ACHN (cell line): ENCODE measurements around the gene XPNPEP3.
"Not testable (repeated sequence)": the region's sequence is repeated elsewhere in the genome, so short reads cannot be mapped to it uniquely, and the experiment has no call there.

ENCODE experiments used
- DNase-seq: peaks from one replicate; pipeline ENCODE4 v3.0.0-alpha.2; 2015
- in situ Hi-C: cut with HindIII; loops from 2 replicates; pipeline ENCODE4 v1.10.0; 2017; ENCODE audit warnings: low sequenced_read_pairs, low pct_ligation_motif_present, low pct_unique_long_range_greater_than_20kb

Gene XPNPEP3

DNA sequence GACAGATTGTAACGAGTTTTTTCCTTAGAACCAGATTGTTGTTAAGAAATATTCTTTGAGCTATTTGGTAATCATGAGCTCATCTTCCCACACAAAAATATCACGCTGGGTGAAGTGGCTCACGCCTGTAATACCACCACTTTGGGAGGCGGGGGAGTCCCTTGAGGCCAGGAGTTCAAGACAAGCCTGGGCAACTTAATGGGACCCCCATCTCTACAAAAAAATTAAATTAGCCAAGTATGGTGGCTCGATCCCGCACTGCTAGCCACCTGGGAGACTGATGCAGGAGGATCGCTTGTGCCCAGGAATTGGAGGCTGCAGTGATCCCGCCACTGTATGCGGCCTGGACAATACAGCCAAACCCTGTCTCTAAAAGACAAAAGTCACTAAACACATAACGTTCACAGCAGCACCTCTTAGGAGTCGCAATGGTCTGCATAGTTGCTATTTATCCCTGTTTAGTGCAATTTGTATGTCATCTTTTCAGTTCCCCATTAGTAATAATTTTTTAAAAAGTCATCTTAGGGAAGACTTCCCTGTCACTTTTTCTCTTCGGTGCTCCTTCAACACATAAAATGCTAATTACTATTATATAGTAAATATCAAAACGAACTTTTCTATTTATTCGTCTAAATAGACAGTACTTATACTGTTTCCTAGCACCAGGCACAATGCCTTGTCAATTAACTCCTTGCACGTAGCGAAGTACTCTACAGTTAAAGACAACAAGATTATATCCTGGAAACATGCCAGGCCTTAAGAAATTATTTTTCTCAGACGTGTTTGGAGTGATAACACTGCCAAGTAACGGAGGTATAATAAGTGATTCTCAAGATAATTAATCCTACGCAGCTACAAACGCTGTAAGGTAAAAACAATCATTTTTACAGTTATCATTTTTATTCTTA is 1.6 kb upstream of the XPNPEP3 start:
- DNase-seq: peak; percentile 14
- in situ Hi-C loops: no loop called here

DNA sequence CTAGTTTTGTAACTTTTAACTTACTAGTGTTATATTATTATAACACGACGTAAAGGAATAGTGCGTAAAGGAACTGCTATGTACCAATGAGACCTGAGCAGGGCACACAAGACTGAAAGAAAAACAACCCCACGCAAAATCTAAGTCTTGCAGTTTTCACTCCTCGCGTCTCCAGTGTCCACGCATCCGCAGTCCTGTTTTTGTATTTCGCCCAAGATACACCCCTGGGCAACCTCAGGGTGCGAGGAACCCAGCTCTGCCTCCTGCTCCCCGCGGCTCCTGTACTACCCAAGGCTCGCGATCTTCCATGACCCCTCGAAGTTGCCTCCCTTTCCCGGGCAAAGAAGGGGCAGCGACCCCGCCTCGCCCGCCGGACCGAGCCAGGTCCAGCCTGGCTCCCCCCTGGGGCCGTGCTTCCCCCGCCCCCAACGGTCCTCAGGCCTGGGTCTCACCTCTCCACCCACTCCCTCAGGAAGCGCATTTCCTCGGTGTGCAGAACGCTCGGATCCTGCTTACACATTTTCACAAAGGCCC is 902 bp upstream of the XPNPEP3 start:
- in situ Hi-C loops: no loop called here
- peak; percentile 34 for DNase-seq

DNA sequence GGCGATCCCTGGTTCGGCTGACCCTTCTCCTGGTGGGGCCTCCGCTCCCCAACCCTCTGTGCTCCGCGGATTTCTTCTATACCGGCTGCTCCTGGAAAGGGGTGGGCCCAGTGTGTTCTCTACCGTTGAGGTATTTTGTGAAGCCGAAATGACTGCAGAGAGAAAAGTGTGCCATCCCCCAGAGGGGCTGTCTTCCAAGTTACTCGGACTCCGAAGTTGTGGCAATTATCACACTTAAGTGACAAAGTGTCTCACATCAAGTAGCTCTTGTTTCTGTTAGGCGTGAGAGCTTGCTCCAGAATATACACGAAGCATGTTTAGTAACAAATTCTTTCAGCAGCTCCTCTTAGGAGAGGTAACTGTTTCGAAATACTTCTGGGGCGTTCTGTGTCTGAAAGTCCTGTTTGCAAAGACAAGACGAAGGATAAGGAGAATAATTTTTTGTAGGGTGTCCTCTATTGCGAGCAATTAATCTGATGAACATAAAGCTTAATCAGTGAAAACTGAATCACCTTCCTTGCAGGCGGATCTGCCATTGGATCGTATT is 434 bp downstream of the XPNPEP3 start:
- peak; percentile 14 for DNase-seq

GRCh38 chr22:40862013-40862412 is 5.1 kb downstream of the XPNPEP3 start, which contains the start of gene DNAJB7:
TSS of gene DNAJB7 (minus strand) at chr22:40862113. CDS start at chr22:40861994, 119 bp downstream.
- DNase-seq: no peak
- in situ Hi-C loops: no loop called here

More for the DNA sequence above, 434 bp downstream of the XPNPEP3 start:
- in situ Hi-C loops: no loop called here

DNA sequence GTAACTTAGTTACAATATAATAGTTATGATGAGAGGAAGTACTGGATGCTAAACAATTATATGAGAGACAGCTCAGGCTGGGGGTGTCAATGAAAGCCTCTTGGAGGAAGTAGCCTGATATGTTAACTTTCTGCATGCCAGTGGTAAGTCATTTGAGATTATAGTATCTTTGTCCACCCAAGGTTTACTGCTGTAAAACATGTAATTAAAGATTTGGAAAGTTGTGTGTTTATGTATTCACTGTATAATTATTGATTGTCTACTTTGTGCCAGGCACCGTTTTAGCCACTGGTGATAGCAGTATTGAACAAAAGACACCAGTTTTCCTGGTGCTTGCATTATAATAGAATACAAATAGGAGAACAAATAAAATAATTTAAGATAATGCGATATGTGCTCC is 5.6 kb downstream of the XPNPEP3 start:
- in situ Hi-C loops: no loop called here
- DNase-seq: no peak

DNA sequence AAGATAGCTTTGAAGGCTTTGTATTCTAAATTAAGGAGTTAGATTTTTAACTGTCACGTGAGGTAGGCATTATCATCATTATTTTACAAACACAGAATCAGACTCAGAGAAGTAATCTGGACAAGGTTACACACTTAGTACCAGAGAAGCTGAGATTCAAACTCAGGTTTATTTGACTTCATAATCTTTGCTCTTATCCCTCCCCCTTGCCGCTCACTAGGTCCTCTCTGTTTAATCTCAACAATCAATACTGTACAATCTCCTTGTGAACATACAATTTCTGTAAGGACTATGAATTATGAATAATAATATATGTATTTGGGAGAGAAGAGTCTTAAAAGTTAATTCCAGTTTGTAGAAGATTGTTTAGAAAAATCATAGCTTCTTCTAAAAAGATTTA is 10.2 kb downstream of the XPNPEP3 start:
- DNase-seq: no peak
- in situ Hi-C loops: no loop called here

GRCh38 chr22:40868379-40868778 is 11.4 kb downstream of the XPNPEP3 start:
- in situ Hi-C loops, DNase-seq: not testable (repeated sequence)

- DNase-seq: no peak
- in situ Hi-C loops: no loop called here
Observed at GRCh38 chr22:40874016-40874415, 17.1 kb downstream of the XPNPEP3 start.

DNA sequence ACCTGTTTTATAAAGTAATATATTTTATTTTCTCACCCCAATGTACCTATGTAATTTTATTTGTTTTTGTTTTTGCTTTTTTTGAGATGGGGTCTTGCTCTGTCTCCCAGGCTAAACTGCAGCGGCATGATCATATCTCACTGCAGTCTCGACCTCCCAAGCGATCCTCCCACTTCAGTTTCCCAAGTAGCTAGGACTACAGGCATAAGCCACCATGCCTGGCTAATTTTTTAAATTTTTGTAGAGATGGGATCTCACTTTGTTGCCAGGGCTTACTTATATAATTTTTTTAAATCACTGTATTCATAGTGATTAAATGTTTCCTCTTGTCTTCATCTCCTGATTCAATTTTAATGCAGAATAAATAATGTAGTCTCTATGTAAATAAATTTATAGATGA is 18.2 kb downstream of the XPNPEP3 start:
- DNase-seq: no peak
- in situ Hi-C loops: no loop called here

DNA sequence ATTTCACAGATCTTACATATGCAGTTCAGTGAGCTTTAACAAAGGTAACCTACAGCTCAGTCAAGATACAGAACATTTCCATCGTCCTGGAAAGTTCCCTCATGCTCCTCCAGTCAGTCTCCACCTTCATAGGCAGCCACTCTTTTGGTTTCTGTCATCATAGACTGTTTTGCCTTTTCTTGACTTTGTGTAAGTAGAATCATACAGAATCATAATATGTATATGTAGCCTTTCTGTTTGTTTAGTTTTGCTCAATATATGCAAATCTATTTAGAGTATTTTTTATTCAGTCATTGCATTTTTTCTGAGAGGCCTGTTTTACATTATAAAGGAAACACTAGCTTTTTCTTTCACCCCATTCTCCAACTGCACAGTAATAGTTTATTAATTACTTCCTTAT is 20.0 kb downstream of the XPNPEP3 start:
- in situ Hi-C loops: no loop called here
- no peak for DNase-seq

GRCh38 chr22:40877488-40877887 is 20.5 kb downstream of the XPNPEP3 start:
- no peak for DNase-seq
- in situ Hi-C loops: no loop called here

- DNase-seq: no peak
- in situ Hi-C loops: no loop called here
Observed at GRCh38 chr22:40878922-40879321, 22.0 kb downstream of the XPNPEP3 start.

DNA sequence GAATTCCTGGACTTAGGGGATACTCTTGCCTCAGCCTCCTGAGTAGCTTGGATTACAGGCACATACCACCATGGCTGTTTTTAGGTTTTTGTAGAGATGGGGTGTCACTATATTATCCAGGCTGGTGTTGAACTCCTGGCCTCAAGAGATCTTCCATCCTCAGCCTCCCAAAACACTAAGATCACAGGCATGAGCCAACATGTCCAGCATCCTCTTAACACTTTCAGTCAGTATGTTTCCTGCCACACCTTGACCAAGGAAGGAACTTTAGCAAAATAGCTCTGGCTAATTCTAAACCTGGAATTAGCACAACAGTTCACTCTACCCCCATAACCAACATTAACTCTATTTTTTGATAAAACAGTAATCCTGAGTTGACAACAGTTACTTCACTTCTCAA is 32.2 kb downstream of the XPNPEP3 start:
- in situ Hi-C loops: no loop called here
- no peak for DNase-seq

- in situ Hi-C loops: no loop called here
- DNase-seq: no peak
Observed at GRCh38 chr22:40890881-40891280, 33.9 kb downstream of the XPNPEP3 start.

DNA sequence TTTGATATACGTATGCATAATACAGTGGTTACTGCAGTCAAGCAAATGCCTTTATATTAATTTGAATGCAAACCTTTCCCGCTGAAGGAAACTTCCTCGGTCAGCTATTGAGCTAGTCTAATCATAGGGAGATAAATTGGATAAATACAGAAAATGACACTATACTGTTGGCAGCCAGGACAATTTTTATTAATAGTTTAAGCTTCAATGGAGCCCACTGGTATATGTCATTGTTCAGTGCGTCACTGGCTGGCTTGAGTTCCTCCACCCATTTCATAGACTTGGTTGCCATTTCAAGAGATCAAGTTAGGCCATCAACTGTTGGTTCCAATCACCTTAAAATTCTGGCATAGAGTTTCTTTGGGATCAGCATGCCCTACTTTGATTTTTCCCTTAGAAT is 37.5 kb downstream of the XPNPEP3 start:
- no peak for DNase-seq
- in situ Hi-C loops: no loop called here

- in situ Hi-C loops: no loop called here
- peak; percentile 70 for DNase-seq
Observed at GRCh38 chr22:40898850-40899357, 42.0 kb downstream of the XPNPEP3 start.

GRCh38 chr22:40904101-40904500 is 47.2 kb downstream of the XPNPEP3 start:
- in situ Hi-C loops: no loop called here
- DNase-seq: no peak

GRCh38 chr22:40908895-40909294 is 51.9 kb downstream of the XPNPEP3 start:
- in situ Hi-C loops: no loop called here
- no peak for DNase-seq

DNA sequence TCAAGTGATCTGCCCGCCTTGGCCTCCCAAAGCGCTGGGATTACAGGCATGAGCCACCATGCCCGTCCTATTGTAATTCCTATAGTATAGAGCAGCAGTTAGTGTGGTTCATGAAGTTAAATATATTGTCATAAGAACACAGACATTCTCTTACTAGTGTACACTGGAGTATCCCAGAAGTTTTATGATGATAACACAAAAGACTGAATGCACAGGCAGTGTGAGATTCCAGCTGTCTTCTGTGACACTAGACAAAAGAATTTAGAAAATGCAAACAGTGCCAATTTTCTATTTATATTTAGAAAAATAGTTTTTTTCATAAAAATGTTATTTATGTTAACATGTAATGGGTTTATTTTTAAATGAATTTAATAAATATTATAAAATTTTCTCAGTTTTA is 54.8 kb downstream of the XPNPEP3 start:
- no peak for DNase-seq
- in situ Hi-C loops: no loop called here
